Common myeloid progenitor, CD34-positive (primary cell): ENCODE data around the gene IER5.
"Not testable (repeated sequence)": the region's sequence is repeated elsewhere in the genome, so short reads cannot be mapped to it uniquely, and the experiment has no call there.

Source experiments
- CTCF ChIA-PET: fragments of 350-600 bp; sonication (Branson Sonifier 250); formaldehyde crosslinking; loops from one replicate; lab custom pipeline; 2021; ENCODE audit warnings: antibody characterized with exemption; lab: Charles Lee
- POLR2A ChIA-PET: fragments of 350-600 bp; sonication (Branson Sonifier 250); formaldehyde crosslinking; loops from one replicate; lab custom pipeline; 2021; ENCODE audit warnings: antibody characterized with exemption; lab: Charles Lee
- DNase-seq, 3 donors: peaks; one replicate each; pipeline versions ENCODE4 v3.0.0 to v3.0.0-alpha.2; 2013
- H3K27ac ChIP-seq, 2 experiments: 1 replicate in 1 of 2; 2 replicates in 1 of 2; pipeline ENCODE4 v1.7.0; 2013; ENCODE audit warnings: inconsistent platforms in 2 of 2, low read length in 2 of 2, mild to moderate bottlenecking in 2 of 2, low read depth in 1 of 2, moderate library complexity in 1 of 2; ENCODE audit not compliant: severe bottlenecking in 2 of 2, insufficient read depth in 1 of 2, poor library complexity in 1 of 2
- H3K27me3 ChIP-seq, 5 experiments: replicated peaks in 2 of 5; 1 replicate in 3 of 5; 2 replicates in 2 of 5; pipeline versions ENCODE4 v1.6.1 to v1.7.0; 2013; ENCODE audit warnings: low read length in 4 of 5, mild to moderate bottlenecking in 2 of 5, moderate library complexity in 2 of 5, inconsistent platforms in 1 of 5; ENCODE audit not compliant: insufficient read depth in 5 of 5, control insufficient read depth in 4 of 5
- H3K36me3 ChIP-seq, 4 experiments: 1 replicate in 2 of 4; 2 replicates in 2 of 4; pipeline versions ENCODE4 v1.6.1 to v1.7.0; 2013; ENCODE audit warnings: low read length in 3 of 4, control low read depth in 1 of 4, mild to moderate bottlenecking in 1 of 4; ENCODE audit not compliant: control insufficient read depth in 4 of 4, insufficient read depth in 4 of 4
- H3K4me1 ChIP-seq, 4 experiments: 1 replicate in 3 of 4; 2 replicates in 1 of 4; pipeline versions ENCODE4 v1.6.1 to v1.7.1; 2013; ENCODE audit warnings: low read length in 3 of 4, mild to moderate bottlenecking in 3 of 4, control low read depth in 1 of 4, inconsistent platforms in 1 of 4, moderate library complexity in 1 of 4; ENCODE audit not compliant: control insufficient read depth in 4 of 4, insufficient read depth in 4 of 4; ENCODE audit errors: control extremely low read depth in 1 of 4
- H3K4me3 ChIP-seq, 7 experiments: 1 replicate in 4 of 7; 2 replicates in 3 of 7; pipeline versions ENCODE4 v1.5.1 to v1.7.0; 2013; ENCODE audit warnings: mild to moderate bottlenecking in 7 of 7, low read length in 6 of 7, moderate library complexity in 6 of 7, inconsistent platforms in 2 of 7, low read depth in 2 of 7, control low read depth in 1 of 7; ENCODE audit not compliant: insufficient read depth in 4 of 7, control insufficient read depth in 1 of 7; ENCODE audit errors: extremely low read depth in 1 of 7
- H3K9me3 ChIP-seq, 5 experiments: 1 replicate in 4 of 5; 2 replicates in 1 of 5; pipeline versions ENCODE4 v1.6.1 to v1.7.1; 2013; ENCODE audit warnings: low read length in 4 of 5, mild to moderate bottlenecking in 2 of 5, inconsistent platforms in 1 of 5, low read depth in 1 of 5, moderate library complexity in 1 of 5; ENCODE audit not compliant: control insufficient read depth in 4 of 5, insufficient read depth in 2 of 5; ENCODE audit errors: control extremely low read depth in 1 of 5
- WGBS: methylation state at CpG from one replicate; pipeline ENCODE4 v1.1.5; 2013; ENCODE audit not compliant: insufficient coverage; 5-methylcytosine and 5-hydroxymethylcytosine counted together

The IER5 gene

DNA sequence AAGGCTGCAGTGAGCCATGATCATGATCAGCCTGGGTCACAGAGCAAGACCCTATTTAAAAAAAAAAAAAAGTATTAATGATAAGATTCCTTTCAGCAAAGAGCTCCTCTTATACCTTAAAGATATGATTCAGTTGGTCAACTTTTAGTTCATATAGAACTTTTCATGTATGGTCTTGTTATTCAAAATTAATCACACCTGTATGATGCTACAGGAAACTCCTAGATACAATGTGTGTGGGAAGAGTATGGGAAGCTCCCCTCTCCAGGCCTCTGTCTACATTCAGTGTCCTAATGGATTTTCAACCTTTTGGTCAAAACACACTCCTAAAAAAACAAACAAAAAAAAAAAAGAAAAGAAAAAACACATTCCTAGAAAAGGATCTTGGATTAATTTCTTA, 37.6 kb upstream of the IER5 start:
- Histone ChIP-seq H3K27ac (no peak overlapping the region), H3K36me3 (peaks cover 0 to 34% (median 11%) of the 10 kb centered on the region in 4 experiments), H3K9me3 (no peaks in the 10 kb centered on the region), H3K4me1 (peaks cover 0 to 4% (median 0%) of the 10 kb centered on the region in 4 experiments), H3K27me3 (no peaks in the 10 kb centered on the region), H3K4me3 (no peak overlapping the region)
- DNase-seq, result no peak
- ChIA-PET CTCF (interaction anchor here (0.6 to 1.2 kb wide), 3 partner anchors 55 to 98 kb away, joined by 3 to 4 read pairs (median 4); no protein-coding TSS in a partner anchor), POLR2A (no interaction called here)

DNA sequence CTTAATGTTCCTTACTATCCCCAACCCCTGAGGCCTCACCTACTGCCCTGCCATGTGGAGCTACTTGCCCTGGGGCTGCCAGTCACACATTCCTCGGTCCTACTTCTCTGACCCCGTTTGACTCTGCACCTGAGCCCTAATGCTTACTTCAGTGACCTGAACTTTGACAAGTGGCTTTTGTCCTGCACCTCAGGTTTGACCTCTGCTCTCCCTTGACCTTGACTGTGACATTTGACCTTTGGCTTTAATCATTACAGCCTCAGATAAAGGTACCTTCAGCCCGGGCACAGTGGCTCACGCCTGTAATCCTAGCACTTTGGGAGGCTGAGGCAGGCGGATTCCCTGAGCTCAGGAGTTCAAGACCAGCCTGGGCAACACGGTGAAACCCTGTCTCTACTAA, 31.9 kb upstream of the IER5 start:
- POLR2A ChIA-PET, result no interaction called here

DNA sequence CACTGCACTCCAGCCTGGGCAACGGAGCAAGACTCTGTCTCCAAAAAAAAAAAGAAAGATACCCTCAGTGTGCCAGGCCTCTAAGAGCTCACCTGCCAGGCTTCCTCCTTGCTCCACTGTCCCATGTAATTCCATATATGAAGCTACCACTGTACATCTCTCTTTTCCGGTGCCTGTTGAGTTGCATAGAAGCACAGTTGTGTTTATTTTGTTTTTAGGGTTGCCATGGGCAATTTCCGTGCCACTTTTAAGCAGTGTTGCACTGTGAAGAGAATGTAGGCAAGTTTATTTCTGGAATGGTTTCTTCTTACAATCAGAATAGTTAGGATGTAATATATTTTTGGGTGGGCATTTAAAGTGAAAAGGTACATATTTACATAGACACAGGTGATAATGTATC, 31.4 kb upstream of the IER5 start:
- no peak overlapping the region for H3K27ac ChIP-seq
- peaks cover 0 to 6% (median 2%) of the 10 kb centered on the region in 4 experiments for H3K4me1 ChIP-seq
- ChIA-PET POLR2A (no interaction called here), CTCF (interaction anchor here (0.6 to 3.6 kb wide), 4 partner anchors 10 to 85 kb away, joined by 3 to 17 read pairs (median 3); no protein-coding TSS in a partner anchor)
- no peak for DNase-seq
- H3K27me3 ChIP-seq, result no peaks in the 10 kb centered on the region
- peaks cover 8 to 41% (median 10%) of the 10 kb centered on the region in 4 experiments for H3K36me3 ChIP-seq
- H3K4me3 ChIP-seq, result no peak overlapping the region
- WGBS, result 82% methylated on average over 1 of the region's 3 CpGs
- H3K9me3 ChIP-seq, result peaks cover 0 to 8% (median 1%) of the 10 kb centered on the region in 5 experiments

More for the DNA sequence above, 31.9 kb upstream of the IER5 start:
- no peaks in the 10 kb centered on the region for H3K27me3 ChIP-seq
- CTCF ChIA-PET, result interaction anchor here (0.8 to 3.6 kb wide), 3 partner anchors 10 to 86 kb away, joined by 3 to 17 read pairs (median 3); no protein-coding TSS in a partner anchor
- no peak overlapping the region for H3K4me3 ChIP-seq
- 98% methylated on average over 4 of the region's 6 CpGs for WGBS
- no peak for DNase-seq
- H3K9me3 ChIP-seq, result peaks cover 0 to 8% (median 1%) of the 10 kb centered on the region in 5 experiments
- H3K36me3 ChIP-seq, result peaks cover 9 to 45% (median 11%) of the 10 kb centered on the region in 4 experiments
- peaks cover 0 to under 1% (median 0%) of the 10 kb centered on the region in 4 experiments for H3K4me1 ChIP-seq
- H3K27ac ChIP-seq, result no peak overlapping the region

DNA sequence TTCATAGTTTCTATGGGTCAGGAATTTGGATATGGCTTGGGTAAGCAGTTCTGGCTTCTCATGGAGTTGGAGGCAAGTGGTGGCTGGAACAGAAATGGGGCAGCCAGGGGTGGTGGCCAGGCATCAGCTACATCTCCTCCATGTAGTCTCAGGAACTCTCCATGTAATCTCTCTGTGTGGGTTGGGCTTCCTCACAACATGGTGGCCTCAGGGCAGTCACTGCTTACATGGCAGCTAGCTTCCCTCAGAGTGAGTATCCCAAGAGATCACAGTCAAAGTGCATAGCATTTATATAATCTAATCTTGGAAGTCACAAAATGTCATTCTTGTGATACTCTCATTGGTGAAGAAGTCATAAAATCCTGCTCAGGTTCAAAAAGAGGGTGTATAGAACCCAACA, 29.1 kb upstream of the IER5 start:
- POLR2A ChIA-PET, result no interaction called here

GRCh38 chr1:181060066-181060465, 28.4 kb upstream of the IER5 start:
- H3K9me3 ChIP-seq, result peaks cover 0 to 8% (median 1%) of the 10 kb centered on the region in 5 experiments
- H3K27me3 ChIP-seq, result no peaks in the 10 kb centered on the region
- no peak overlapping the region for H3K27ac ChIP-seq
- CTCF ChIA-PET, result no interaction called here
- 100% methylated on average over 1 of the region's 1 CpG for WGBS
- peaks cover 6 to 22% (median 14%) of the 10 kb centered on the region in 4 experiments for H3K4me1 ChIP-seq
- no peak overlapping the region for H3K4me3 ChIP-seq
- POLR2A ChIA-PET, result no interaction called here
- peaks cover 3 to 30% (median 8%) of the 10 kb centered on the region in 4 experiments for H3K36me3 ChIP-seq
- DNase-seq, result no peak

More for the DNA sequence above, 29.1 kb upstream of the IER5 start:
- Histone ChIP-seq H3K9me3 (peaks cover 0 to 8% (median 1%) of the 10 kb centered on the region in 5 experiments), H3K27me3 (no peaks in the 10 kb centered on the region), H3K36me3 (peaks cover 3 to 31% (median 9%) of the 10 kb centered on the region in 4 experiments), H3K4me1 (peaks cover 6 to 22% (median 14%) of the 10 kb centered on the region in 4 experiments), H3K4me3 (no peak overlapping the region), H3K27ac (no peak overlapping the region)
- CTCF ChIA-PET, result interaction anchor here (1.1 kb wide), 1 partner anchor 126 kb away, joined by 4 read pairs; no protein-coding TSS in a partner anchor
- DNase-seq, result no peak

- no CpG with 5 or more reads among the region's 4 CpGs for WGBS
- CTCF ChIA-PET, result interaction anchor here (1.1 kb wide), 1 partner anchor 21 kb away, joined by 3 read pairs; no protein-coding TSS in a partner anchor
- H3K9me3 ChIP-seq, H3K27me3 ChIP-seq, POLR2A ChIA-PET, H3K4me3 ChIP-seq, DNase-seq, H3K27ac ChIP-seq: not testable (repeated sequence)
- Histone ChIP-seq H3K4me1 (peaks cover 6 to 22% (median 14%) of the 10 kb centered on the region in 4 experiments), H3K36me3 (peaks cover 0 to 23% (median 7%) of the 10 kb centered on the region in 4 experiments)
These were observed 27.6 kb upstream of the IER5 start for GRCh38 chr1:181060947-181061346.

DNA sequence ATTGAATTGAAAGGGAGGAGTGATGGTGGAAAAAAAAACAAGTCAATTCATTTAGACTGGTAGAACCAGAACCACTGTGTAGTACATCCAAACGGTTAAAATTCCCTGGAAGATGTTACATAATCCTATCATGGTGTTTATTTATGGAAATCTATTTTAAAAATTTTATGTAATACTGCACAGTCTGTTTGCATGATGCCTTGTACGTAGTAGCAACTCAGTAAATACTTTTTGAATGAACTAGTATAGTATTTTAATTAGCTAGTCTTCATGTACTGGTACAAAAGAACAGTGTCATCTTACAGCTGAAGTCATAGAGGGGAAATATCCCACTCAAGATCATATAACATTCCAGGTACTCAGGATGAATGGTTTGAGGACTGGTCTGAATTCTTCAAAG, 27.0 kb upstream of the IER5 start:
- DNase-seq, result no peak
- Histone ChIP-seq H3K9me3 (peaks cover 0 to 8% (median 1%) of the 10 kb centered on the region in 5 experiments), H3K27ac (no peak overlapping the region), H3K36me3 (peaks cover 0 to 20% (median 7%) of the 10 kb centered on the region in 4 experiments), H3K4me1 (peaks cover 6 to 22% (median 14%) of the 10 kb centered on the region in 4 experiments), H3K27me3 (no peaks in the 10 kb centered on the region), H3K4me3 (no peak overlapping the region)
- 100% methylated on average over 1 of the region's 2 CpGs for WGBS
- ChIA-PET CTCF (interaction anchor here (1.1 to 2.6 kb wide), 6 partner anchors 18 to 106 kb away, joined by 3 to 7 read pairs (median 5); no protein-coding TSS in a partner anchor), POLR2A (no interaction called here)
